A673 (cell line): Measurements from ENCODE around the gene FRMD4A. TPM values are rescaled to one million over a fixed set of nuclear protein-coding genes. Genes with fewer than 3 reads are reported as not detected.

Experiments used
- BruUV-seq: library from RNA; stranded (reverse); fragments of 400-500 nt; replicated peaks from 2 replicates; lab custom pipeline; 2021; lab: Mats Ljungman, UMichigan
- CTCF ChIA-PET: fragments of 300-600 bp; sonication (Branson Sonifier 250); formaldehyde crosslinking; loops from one replicate; lab custom pipeline; 2022; ENCODE audit warnings: antibody characterized with exemption; lab: Charles Lee
- POLR2A ChIA-PET: fragments of 300-600 bp; sonication (Branson Sonifier 250); formaldehyde crosslinking; loops from one replicate; lab custom pipeline; 2022; ENCODE audit warnings: antibody characterized with exemption; ENCODE audit not compliant: low non-redundant PET; lab: Charles Lee
- DNase-seq: peaks from one replicate; pipeline ENCODE4 v3.0.0-alpha.2; 2015; ENCODE audit warnings: low spot score
- H3K27ac ChIP-seq: fragments of 200-600 bp; sonication (generic); 2 replicates; pipeline ENCODE4 v1.5.1; 2016; ENCODE audit warnings: mixed run types, low read depth, mild to moderate bottlenecking, mixed read lengths, antibody characterized with exemption, low read length; ENCODE audit not compliant: poor library complexity, severe bottlenecking
- H3K27me3 ChIP-seq: fragments of 200-600 bp; sonication (generic); replicated peaks from 2 replicates; pipeline ENCODE4 v1.6.1; 2017; ENCODE audit warnings: mixed run types, low read depth, mild to moderate bottlenecking, mixed read lengths, antibody characterized with exemption, low read length; ENCODE audit not compliant: insufficient read depth, poor library complexity
- H3K36me3 ChIP-seq: fragments of 200-600 bp; sonication (generic); 2 replicates; pipeline ENCODE4 v1.6.1; 2016; ENCODE audit warnings: mixed run types, mild to moderate bottlenecking, mixed read lengths, antibody characterized with exemption, low read length; ENCODE audit not compliant: insufficient read depth, poor library complexity, severe bottlenecking
- H3K4me1 ChIP-seq: fragments of 200-600 bp; sonication (generic); 2 replicates; pipeline ENCODE4 v1.6.1; 2017; ENCODE audit warnings: mixed run types, mild to moderate bottlenecking, mixed read lengths, antibody characterized with exemption, low read length; ENCODE audit not compliant: insufficient read depth, poor library complexity, severe bottlenecking
- H3K4me3 ChIP-seq: fragments of 200-600 bp; sonication (generic); 2 replicates; pipeline ENCODE4 v1.5.1; 2016; ENCODE audit warnings: low read depth, mixed run types, mild to moderate bottlenecking, mixed read lengths, low read length; ENCODE audit not compliant: poor library complexity, severe bottlenecking
- H3K9me3 ChIP-seq: fragments of 200-600 bp; sonication (generic); 2 replicates; pipeline ENCODE4 v1.6.1; 2016; ENCODE audit warnings: mixed run types, low read depth, mild to moderate bottlenecking, mixed read lengths, antibody characterized with exemption, low read length; ENCODE audit not compliant: poor library complexity, severe bottlenecking
- CTCF ChIP-seq: fragments of 300-800, 200-600 bp; sonication (generic); conservative IDR thresholded peaks from 2 replicates; pipeline ENCODE4 v1.5.1; 2017; ENCODE audit warnings: low read depth, mild to moderate bottlenecking, antibody characterized with exemption, low read length, moderate library complexity, mixed read lengths
- EZH2 ChIP-seq: fragments of 200-600 bp; sonication (generic); IDR thresholded peaks from 2 replicates; pipeline ENCODE4 v1.6.1; 2017; ENCODE audit warnings: borderline replicate concordance, low read depth, mild to moderate bottlenecking, mixed read lengths, antibody characterized with exemption, low read length; ENCODE audit not compliant: poor library complexity, severe bottlenecking
- intact Hi-C: fragments of 100-400 bp; cut with micrococcal nuclease; formaldehyde crosslinking; loops from one replicate; pipeline ENCODE4 v1.10.0; 2022; ENCODE audit not compliant: unreplicated experiment
- total RNA-seq: library from RNA; stranded (reverse); gene quantifications from 2 replicates; pipeline ENCODE4 v1.2.3, GENCODE V29; 2021

Gene FRMD4A
- total RNA-seq, 1 experiment from 2014 or later, result 26.3 TPM

GRCh38 chr10:13858709-13859108, 472.0 kb downstream of the FRMD4A start:
- POLR2A ChIA-PET, result no interaction called here
- H3K36me3 ChIP-seq, result no peaks in the 10 kb centered on the region
- no peak overlapping the region for H3K4me3 ChIP-seq
- DNase-seq, result no peak
- intact Hi-C loops, result no loop called here
- CTCF ChIA-PET, result no interaction called here
- no peaks in the 10 kb centered on the region for H3K9me3 ChIP-seq
- no peak for TF ChIP-seq EZH2
- TF ChIP-seq CTCF, result no peak
- no peaks in the 10 kb centered on the region for H3K4me1 ChIP-seq
- no TSS peak for BruUV-seq
- no peak overlapping the region for H3K27ac ChIP-seq
- peaks cover 31% of the 10 kb centered on the region for H3K27me3 ChIP-seq

GRCh38 chr10:13857451-13857850, 473.3 kb downstream of the FRMD4A start:
- no TSS peak for BruUV-seq
- no peak for DNase-seq
- H3K9me3 ChIP-seq, result no peaks in the 10 kb centered on the region
- peaks cover 25% of the 10 kb centered on the region for H3K27me3 ChIP-seq
- TF ChIP-seq EZH2, result no peak
- TF ChIP-seq CTCF, result no peak
- POLR2A ChIA-PET, result no interaction called here
- CTCF ChIA-PET, result no interaction called here
- no peaks in the 10 kb centered on the region for H3K4me1 ChIP-seq
- H3K4me3 ChIP-seq, result no peak overlapping the region
- H3K36me3 ChIP-seq, result no peaks in the 10 kb centered on the region
- intact Hi-C loops, result no loop called here
- no peak overlapping the region for H3K27ac ChIP-seq

- POLR2A ChIA-PET, result interaction anchor here (0.6 kb wide), 1 partner anchor 27 kb away, joined by 6 read pairs; no protein-coding TSS in a partner anchor
- no peak for DNase-seq
- H3K4me1 ChIP-seq, result no peaks in the 10 kb centered on the region
- BruUV-seq, result no TSS peak
- TF ChIP-seq CTCF (no peak), EZH2 (no peak)
- CTCF ChIA-PET, result no interaction called here
- no peak overlapping the region for H3K27ac ChIP-seq
- no peaks in the 10 kb centered on the region for H3K9me3 ChIP-seq
- H3K4me3 ChIP-seq, result no peak overlapping the region
- H3K36me3 ChIP-seq, result no peaks in the 10 kb centered on the region
- peaks cover 6% of the 10 kb centered on the region for H3K27me3 ChIP-seq
- intact Hi-C loops, result no loop called here
Observed at GRCh38 chr10:13853854-13854253, 476.9 kb downstream of the FRMD4A start.
